GM18909 (cell line): ENCODE measurements around the gene CRISP1.
A peak's percentile ranks its signal among the peaks of the same experiment; 100 is the strongest.
"Not testable (repeated sequence)": the region's sequence is repeated elsewhere in the genome, so short reads cannot be mapped to it uniquely, and the experiment has no call there.

Experiments
- ATAC-seq: cut with Tn5 transposase; IDR thresholded peaks from one replicate; pipeline ENCODE4 v1.9.1; 2021; ENCODE audit warnings: mild to moderate bottlenecking; ENCODE audit not compliant: unreplicated experiment, poor library complexity

Gene CRISP1

GRCh38 chr6:49847014-49847413 lies 19.3 kb downstream of the CRISP1 start:
- ATAC-seq: no peak

GRCh38 chr6:49841424-49841823 lies 24.9 kb downstream of the CRISP1 start:
- ATAC-seq: no peak

GRCh38 chr6:49839957-49840356 lies 26.4 kb downstream of the CRISP1 start:
- ATAC-seq: no peak

GRCh38 chr6:49839162-49839561 lies 27.2 kb downstream of the CRISP1 start:
- no peak for ATAC-seq

DNA sequence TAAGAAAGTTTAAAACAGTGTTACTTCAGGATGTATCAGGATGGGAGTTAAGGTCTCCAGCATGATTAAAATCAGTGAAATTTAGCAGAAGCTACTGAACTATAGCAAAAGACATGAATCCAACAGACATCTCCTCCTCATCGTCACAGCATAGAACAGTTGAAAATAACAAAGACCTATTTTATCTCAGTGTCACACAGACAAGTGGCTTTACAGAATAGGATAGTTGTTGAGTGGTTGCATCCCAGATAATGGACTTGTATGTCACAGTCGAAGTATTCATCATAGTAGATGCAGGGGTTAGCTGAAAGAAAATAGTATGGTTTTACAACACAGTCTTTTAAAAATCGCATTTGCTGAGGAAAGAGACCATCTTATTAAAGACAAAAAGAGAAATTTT lies 31.2 kb downstream of the CRISP1 start:
- ATAC-seq: no peak

GRCh38 chr6:49833386-49833785 lies 32.9 kb downstream of the CRISP1 start:
- no peak for ATAC-seq

- peak; percentile 98 for ATAC-seq
Measured at GRCh38 chr6:49826743-49827406, 39.5 kb downstream of the CRISP1 start.

- ATAC-seq: no peak
Measured at GRCh38 chr6:49815166-49815565, 51.2 kb downstream of the CRISP1 start.

DNA sequence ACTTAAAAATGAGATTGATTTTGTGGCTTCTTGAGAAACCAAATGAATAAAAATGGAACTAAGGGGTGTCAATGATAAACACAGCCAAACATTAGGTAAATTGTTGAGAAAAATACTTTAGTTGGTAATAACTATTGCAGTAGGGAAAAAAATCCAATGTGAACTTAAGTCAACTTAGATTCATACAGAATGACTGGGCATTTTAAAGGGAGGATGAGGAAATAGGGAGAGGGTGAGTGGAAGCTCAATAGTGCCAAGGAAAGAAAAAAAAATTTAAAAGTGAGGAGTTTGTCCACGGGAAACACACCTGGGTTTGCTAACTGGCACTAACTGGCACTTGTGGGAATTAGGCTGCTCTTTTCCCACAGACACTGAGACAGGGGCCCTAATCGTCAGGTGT lies 53.1 kb downstream of the CRISP1 start:
- no peak for ATAC-seq

GRCh38 chr6:49806145-49806544 lies 60.2 kb downstream of the CRISP1 start:
- ATAC-seq: no peak

DNA sequence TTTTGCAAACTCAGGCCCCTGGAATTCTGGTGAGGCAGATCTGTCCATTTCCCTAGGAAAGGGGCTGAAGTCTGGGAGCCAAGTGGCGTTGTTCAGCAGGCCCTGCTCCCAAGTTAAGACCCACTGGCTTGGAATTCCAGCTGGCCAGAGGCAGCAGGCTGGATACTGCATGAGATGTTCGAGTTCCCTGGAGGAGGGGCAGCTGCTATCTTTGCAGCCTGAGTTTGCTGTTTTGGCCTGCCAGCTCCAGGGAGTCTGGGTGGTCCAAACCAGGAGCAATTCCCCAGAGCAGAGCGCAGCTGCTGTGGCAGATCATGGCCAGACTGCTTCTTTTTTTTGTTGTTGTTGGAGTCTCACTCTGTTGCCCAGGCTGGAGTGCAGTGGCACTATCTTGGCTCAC lies 61.1 kb downstream of the CRISP1 start:
- no peak for ATAC-seq

DNA sequence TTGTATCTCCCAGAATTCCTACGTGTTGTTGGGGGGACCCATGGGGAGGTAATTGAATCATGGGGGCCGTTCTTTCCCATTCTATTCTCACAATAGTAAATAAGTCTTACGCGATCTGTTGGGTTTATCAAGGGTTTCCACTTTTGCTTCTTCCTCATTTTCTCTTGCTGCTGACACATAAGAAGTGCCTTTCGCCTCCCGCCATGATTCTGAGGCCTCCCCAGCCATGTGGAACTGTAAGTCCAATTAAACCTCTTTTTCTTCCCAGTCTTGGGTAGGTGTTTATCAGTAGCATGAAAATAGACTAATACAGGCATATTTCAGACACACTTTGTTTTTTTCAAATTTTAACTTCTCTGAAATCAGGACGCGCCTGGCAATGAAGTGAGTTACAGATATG lies 64.8 kb downstream of the CRISP1 start:
- no peak for ATAC-seq

DNA sequence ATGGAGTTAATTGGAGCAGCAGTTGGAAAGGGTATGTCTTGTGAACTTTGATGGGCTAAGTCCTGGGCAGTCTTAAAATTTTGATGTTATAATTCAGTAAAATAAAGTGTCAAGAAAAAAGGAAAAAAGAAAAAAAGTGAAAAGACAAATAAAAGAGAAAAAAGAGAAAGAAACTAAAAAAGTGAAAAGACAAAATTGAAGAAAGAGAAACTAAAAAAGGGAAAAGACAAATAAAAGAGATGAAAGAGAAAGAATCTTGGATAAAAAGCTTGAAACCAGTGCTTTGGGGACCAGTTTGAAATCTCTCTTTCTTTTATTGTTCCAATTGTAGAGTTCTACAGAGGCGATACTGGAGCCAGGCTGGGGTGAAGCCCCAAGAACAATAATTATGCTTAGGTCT lies 67.2 kb downstream of the CRISP1 start:
- ATAC-seq: no peak

GRCh38 chr6:49796842-49797455 lies 69.4 kb downstream of the CRISP1 start:
- not testable (repeated sequence) for ATAC-seq

GRCh38 chr6:49790341-49790740 lies 76.0 kb downstream of the CRISP1 start:
- ATAC-seq: no peak

GRCh38 chr6:49787176-49787575 lies 79.2 kb downstream of the CRISP1 start, which contains the start of gene PGK2:
Gene PGK2 (minus strand): TSS chr6:49787285. CDS start chr6:49787187, 98 bp downstream.
- ATAC-seq: no peak

DNA sequence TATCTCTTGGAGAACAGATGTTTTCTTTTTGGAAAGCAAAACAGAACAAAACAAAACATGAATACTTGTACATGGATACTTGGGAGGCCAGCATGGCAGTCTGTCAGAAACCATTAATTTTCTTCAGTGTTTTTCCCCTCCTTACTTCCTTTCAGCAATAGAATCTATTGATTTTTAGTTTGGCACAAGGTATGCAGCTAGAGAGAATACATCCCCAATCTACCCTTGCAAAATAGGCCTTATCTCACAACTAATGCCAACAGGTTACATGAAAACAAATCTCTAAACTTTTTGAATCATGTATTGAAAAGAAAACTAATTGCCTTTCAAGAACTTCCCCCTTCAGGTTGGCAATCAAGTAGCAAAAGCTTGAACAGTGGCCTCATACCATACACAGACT lies 82.1 kb downstream of the CRISP1 start:
- no peak for ATAC-seq
